HL-60/S4 treated with retinoic acid at 250 ng/mL for 4 days and 3 days (cell line): ENCODE data around the gene RUNDC3A.
"Not testable (repeated sequence)": the region's sequence is repeated elsewhere in the genome, so short reads cannot be mapped to it uniquely, and the experiment has no call there.

Experiments
- in situ Hi-C: fragments of 300-500 bp; cut with MboI; formaldehyde crosslinking; loops from 2 replicates; pipeline ENCODE4 v1.7.0; 2022; ENCODE audit warnings: low sequenced_read_pairs

Gene RUNDC3A

DNA sequence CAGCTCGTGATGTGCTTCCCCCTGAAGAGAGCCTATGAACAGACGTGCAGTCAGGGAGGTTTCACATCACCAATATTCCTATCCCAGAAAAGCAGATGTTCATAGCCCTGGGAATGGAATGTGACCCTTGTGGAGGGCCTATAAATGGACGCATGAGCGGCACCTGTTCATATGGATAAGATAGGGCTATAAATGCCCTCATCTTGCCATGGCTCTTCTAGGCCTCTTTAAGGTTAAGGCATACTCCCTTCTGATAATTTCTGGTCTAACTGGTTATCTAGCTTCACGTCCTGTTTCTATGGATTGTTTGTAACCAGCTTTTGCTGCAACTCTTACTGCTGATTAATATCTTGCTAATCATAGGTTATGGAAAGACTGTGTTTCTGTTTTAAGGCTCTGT, 32.2 kb downstream of the RUNDC3A start:
- in situ Hi-C loops, result not testable (repeated sequence)

DNA sequence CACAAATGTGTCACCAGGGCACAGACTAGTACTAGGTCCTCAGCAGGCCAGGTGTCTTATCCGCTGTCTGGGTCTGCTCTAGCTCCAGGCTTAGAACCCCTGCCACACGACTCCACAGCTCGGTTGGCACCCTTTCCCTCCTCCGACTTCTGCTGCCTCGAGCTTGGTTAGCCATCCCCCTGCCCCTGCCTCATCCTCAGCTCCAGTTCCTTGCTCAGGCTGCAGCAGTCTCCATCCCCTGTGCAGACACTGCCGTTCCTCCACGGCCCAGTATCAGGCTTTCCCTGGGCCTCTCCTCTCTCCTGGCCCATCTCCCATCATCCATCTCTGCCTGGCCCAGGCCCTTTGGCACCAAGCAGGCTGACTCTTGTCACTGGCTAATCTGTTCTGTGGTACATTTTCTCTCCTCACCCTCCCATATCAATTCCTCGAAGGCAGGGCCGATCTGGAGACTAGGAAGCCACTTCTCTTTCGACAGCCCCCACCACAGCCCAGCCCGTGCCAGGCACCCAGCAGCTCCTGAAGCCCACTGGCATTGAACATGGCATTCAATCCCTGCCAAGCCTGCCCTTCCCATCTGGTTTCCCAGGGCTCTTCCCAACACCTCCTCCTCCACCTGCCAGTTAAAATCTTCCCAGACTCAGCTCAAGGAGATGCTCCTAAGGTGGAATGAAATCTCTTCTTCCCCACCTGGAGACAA, 35.3 kb downstream of the RUNDC3A start:
- in situ Hi-C loops, result no loop called here

DNA sequence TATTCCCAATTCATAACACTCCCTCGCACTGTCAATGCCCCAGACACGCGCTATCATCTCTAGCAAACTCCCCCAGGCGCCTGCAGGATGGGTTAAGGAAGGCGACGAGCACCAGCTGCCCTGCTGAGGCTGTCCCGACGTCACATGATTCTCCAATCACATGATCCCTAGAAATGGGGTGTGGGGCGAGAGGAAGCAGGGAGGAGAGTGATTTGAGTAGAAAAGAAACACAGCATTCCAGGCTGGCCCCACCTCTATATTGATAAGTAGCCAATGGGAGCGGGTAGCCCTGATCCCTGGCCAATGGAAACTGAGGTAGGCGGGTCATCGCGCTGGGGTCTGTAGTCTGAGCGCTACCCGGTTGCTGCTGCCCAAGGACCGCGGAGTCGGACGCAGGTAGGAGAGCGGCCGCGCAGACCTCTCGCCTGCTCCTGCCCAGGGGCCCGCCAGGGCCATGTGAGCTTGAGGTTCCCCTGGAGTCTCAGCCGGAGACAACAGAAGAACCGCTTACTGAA, 36.6 kb downstream of the RUNDC3A start, which contains the start of gene GRN:
GRN (plus strand) TSS at position 364 of the 515 bp plus-strand sequence. CDS start 3,863 bp downstream, outside the sequence.
- in situ Hi-C loops, result no loop called here

- in situ Hi-C loops, result no loop called here
Observed at GRCh38 chr17:44345454-44346026, 37.1 kb downstream of the RUNDC3A start.

DNA sequence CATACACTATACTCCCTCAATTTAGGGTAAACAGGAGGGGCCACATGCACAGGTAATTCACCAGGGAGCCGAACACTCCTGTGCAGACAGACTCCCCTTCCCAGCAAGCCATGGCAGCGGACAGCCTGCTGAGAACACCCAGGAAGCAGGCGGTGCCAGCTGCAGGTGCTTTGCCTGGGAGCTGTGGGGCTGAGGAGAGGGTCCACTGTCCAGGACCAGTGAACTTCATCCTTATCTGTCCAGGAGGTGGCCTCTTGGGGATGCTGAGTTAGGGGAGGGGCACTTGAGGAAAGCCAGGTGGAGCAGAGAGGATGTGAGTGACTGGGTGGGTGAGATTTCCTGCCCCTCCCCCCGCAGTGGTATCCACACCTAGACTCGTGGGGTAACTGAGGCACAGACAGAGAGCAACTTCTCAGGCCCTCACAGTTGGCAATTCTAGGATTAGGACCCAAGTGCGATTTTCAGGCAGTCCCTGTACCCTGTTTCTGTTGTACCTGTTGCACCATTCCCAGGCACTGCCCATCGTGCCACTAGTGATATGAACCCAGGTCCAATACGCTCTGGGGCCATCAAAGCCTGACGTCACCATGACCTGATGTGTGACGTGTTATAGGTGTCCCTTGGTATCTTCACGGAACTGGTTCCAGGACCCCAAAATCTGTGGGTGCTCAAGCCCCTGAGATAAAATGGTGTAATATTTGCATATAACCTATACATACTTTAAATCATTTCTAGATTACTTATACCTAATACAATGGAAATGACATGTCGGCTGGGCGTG, 37.9 kb downstream of the RUNDC3A start:
- in situ Hi-C loops, result no loop called here

DNA sequence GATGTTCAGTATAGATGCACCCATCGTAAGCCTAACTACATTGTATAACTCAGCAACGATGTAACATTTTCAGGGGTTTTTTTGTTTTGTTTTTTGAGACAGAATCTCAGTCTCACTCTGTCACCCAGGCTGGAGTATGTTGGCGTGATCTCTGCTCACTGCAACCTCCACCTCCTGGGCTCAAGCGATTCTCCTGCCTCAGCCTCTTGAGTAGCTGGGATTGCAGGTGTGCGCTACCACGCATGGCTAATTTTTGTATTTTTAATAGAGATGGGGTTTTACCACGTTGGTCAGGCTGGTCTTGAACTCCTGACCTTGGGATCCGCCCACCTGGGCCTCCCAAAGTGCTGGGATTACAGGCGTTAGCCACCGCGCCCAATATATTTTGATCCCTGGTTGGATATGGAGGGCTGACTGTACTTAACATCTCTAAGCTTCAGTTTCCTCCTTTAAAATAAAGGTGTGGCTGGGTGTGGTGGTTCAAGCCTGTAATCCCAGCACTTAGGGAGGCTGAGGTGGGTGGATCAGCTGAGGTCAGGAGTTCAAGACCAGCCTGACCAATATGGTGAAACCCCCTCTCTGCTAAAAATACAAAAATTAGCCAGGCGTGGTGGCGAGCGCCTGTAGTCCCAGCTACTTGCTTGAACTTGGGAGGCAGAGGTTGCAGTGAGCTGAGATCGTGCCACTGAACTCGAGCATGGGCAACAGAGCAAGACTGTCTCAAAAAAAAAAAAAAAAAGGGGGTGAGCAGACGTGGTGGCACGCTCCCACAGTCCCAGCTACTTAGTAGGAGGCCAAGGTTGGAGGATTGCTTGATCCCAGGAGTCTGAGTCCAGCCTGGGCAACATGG, 39.0 kb downstream of the RUNDC3A start:
- in situ Hi-C loops, result not testable (repeated sequence)

DNA sequence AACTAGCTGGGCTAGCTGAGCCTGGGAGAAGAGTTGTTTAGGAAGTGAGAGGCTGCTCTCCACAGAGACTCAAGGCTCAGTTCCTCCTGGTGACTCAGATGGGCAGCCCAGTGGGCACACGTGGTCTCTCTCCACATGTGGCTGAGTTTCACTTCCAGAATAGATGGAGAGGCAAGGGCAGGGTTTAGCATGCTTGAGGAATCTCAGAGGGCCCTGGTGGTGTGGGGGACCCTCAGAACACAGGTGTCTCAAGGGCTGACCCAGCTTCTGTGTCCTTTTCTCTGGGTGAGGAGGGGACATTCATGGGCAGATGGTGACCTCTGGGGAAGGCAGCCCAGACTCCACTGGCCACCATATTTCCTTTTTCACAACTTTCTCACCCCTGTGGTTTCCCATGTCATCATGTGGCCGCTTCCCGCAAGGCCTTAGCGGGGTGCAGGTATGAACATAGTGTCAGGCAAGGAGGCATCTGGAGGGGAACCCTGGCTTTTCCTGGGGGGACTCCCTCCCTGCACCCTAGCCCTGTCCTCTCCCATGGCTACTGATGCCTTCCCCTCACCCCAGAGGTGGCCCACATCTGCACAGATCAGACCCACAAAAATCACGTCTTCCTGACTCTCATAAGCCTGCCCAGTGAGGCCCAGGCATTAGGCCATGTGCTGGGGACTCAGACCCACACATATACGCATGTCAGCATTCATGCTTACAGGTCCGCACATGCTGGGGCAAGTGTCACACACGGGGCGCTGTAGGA, 40.0 kb downstream of the RUNDC3A start:
- in situ Hi-C loops, result no loop called here

DNA sequence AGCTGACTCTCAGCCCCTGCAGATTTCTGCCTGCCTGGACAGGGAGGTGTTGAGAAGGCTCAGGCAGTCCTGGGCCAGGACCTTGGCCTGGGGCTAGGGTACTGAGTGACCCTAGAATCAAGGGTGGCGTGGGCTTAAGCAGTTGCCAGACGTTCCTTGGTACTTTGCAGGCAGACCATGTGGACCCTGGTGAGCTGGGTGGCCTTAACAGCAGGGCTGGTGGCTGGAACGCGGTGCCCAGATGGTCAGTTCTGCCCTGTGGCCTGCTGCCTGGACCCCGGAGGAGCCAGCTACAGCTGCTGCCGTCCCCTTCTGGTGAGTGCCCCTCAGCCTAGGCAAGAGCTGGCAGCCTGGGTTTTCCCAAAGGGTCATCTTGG, 40.6 kb downstream of the RUNDC3A start:
- in situ Hi-C loops, result no loop called here

- in situ Hi-C loops, result no loop called here
Observed at GRCh38 chr17:44349553-44350070, 41.2 kb downstream of the RUNDC3A start.

DNA sequence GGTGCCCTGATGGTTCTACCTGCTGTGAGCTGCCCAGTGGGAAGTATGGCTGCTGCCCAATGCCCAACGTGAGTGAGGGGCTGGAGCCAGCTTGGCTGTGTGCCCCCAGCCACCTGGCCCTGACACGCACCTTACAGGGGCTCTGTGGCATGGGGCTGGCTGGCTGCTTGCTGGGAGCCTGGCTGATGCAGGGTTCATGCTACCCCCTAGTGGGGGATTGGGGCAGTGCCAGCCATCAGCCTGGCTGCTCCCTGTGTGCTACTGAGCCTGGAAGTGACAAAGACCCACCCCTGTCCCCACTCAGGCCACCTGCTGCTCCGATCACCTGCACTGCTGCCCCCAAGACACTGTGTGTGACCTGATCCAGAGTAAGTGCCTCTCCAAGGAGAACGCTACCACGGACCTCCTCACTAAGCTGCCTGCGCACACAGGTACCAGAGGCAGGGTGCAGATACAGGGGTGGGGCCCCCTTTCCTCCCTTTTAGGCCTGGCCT, 42.4 kb downstream of the RUNDC3A start:
- in situ Hi-C loops, result no loop called here

DNA sequence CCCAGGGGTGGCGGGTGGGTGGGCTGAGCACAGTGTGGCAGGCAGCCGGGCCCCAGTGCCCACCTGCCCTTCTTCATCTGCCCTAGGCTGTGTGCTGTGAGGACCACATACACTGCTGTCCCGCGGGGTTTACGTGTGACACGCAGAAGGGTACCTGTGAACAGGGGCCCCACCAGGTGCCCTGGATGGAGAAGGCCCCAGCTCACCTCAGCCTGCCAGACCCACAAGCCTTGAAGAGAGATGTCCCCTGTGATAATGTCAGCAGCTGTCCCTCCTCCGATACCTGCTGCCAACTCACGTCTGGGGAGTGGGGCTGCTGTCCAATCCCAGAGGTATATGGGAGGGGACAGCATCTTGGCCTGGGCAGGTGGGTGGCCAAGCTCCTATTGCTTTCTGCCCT, 43.1 kb downstream of the RUNDC3A start:
- in situ Hi-C loops, result no loop called here

DNA sequence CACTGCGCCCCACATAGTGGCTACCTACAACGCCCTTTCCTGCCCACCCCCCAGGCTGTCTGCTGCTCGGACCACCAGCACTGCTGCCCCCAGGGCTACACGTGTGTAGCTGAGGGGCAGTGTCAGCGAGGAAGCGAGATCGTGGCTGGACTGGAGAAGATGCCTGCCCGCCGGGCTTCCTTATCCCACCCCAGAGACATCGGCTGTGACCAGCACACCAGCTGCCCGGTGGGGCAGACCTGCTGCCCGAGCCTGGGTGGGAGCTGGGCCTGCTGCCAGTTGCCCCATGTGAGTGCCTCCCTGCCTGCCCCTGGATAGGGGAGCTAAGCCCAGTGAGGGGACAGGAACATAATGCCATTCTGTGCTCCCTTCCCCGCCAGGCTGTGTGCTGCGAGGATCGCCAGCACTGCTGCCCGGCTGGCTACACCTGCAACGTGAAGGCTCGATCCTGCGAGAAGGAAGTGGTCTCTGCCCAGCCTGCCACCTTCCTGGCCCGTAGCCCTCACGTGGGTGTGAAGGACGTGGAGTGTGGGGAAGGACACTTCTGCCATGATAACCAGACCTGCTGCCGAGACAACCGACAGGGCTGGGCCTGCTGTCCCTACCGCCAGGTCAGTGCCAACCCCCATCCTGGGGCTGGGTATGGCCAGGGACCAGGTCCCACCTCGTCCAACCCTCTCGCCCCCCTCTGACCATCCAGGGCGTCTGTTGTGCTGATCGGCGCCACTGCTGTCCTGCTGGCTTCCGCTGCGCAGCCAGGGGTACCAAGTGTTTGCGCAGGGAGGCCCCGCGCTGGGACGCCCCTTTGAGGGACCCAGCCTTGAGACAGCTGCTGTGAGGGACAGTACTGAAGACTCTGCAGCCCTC, 43.8 kb downstream of the RUNDC3A start:
- in situ Hi-C loops, result no loop called here

DNA sequence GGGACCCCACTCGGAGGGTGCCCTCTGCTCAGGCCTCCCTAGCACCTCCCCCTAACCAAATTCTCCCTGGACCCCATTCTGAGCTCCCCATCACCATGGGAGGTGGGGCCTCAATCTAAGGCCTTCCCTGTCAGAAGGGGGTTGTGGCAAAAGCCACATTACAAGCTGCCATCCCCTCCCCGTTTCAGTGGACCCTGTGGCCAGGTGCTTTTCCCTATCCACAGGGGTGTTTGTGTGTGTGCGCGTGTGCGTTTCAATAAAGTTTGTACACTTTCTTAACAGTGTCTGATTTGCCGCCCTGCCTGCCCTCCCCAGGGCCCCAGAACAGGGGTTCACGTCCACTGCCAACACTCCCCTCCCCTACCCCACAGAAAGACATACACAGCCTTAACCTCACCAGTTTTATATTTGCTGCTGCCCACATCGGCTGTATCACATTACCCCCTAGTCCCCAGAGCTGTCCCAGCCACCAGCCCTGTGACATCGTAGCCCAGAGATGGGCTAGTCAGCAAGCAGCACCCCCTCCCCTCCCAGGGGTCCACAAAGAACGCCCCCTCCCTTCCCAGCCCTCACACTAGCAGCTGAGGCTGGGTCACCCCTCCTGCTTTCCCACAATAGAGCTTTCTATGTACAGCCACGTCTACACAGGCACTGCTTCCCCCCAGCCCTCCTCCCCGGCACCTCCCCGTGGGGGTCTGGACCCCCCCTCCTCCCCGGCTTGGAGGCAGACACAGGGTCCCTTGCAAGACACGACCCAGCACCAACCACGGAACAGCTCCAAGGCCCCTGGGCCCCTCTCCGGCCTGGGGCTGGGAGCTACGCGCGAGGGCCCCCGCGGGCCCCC, 44.6 kb downstream of the RUNDC3A start:
- in situ Hi-C loops, result no loop called here

GRCh38 chr17:44353672-44354331, 45.4 kb downstream of the RUNDC3A start:
- in situ Hi-C loops, result no loop called here

- in situ Hi-C loops, result no loop called here
Observed at GRCh38 chr17:44354582-44355561, 46.5 kb downstream of the RUNDC3A start.

GRCh38 chr17:44355642-44356099, 47.3 kb downstream of the RUNDC3A start:
- in situ Hi-C loops, result no loop called here
